HCT116 (cell line): ENCODE data around the gene DCST2. TPM values are rescaled to one million over a fixed set of nuclear protein-coding genes. Genes with fewer than 3 reads are reported as not detected.

Experiments
- ATAC-seq: fragments of 200-7000 bp; cut with Tn5 transposase; 2 replicates; pipeline ENCODE4 v1.9.1; 2020; ENCODE audit warnings: mild to moderate bottlenecking, moderate library complexity
- BruUV-seq: library from RNA; stranded (reverse); fragments of 400-500 nt; replicated peaks from 2 replicates; lab custom pipeline; 2021; lab: Mats Ljungman, UMichigan
- CTCF ChIA-PET: fragments of 300-600 bp; sonication (Branson Sonifier 250); formaldehyde crosslinking; loops from one replicate; lab custom pipeline; 2021; ENCODE audit warnings: antibody characterized with exemption; lab: Charles Lee
- POLR2A ChIA-PET: fragments of 300-600, 350-600 bp; sonication (Branson Sonifier 250); formaldehyde crosslinking; loops from one replicate; lab custom pipeline; 2021; ENCODE audit warnings: antibody characterized with exemption; lab: Charles Lee
- RAD21 ChIA-PET, 2 experiments: fragments of 300-600 bp; sonication (Branson Sonifier 250); formaldehyde crosslinking; loops; one replicate each; lab custom pipeline; 2023; ENCODE audit warnings: low total read pairs in 2 of 2; ENCODE audit not compliant: uncharacterized antibody in 2 of 2, unreplicated experiment in 2 of 2, low non-redundant PET in 1 of 2; lab: Charles Lee
- DNase-seq: peaks from one replicate; pipeline ENCODE4 v3.0.0-alpha.2; 2010; ENCODE audit warnings: low read depth, low spot score
- H2AFZ ChIP-seq: fragments of 200-600 bp; shearing (Covaris generic), sonication (generic); 2 replicates; pipeline ENCODE4 v1.6.1; 2017; ENCODE audit warnings: low read depth, mixed run types, mixed read lengths, antibody characterized with exemption, low read length; ENCODE audit not compliant: poor library complexity, severe bottlenecking
- H3K27ac ChIP-seq: 2 replicates; pipeline ENCODE4 v1.5.1; 2012; ENCODE audit warnings: low read depth, low read length
- H3K27me3 ChIP-seq: fragments of 200-600 bp; sonication (generic); 2 replicates; pipeline ENCODE4 v1.6.1; 2016; ENCODE audit warnings: mixed run types, low read length, mixed read lengths; ENCODE audit not compliant: insufficient read depth
- H3K36me3 ChIP-seq, 2 experiments: fragments of 200-500 bp in 1 of 2; fragments of 200-600 bp in 1 of 2; sonication (Bioruptor generic) in 1 of 2; sonication (generic) in 1 of 2; 2 replicates each; pipeline versions ENCODE4 v1.5.1 to v1.6.1; 2014 to 2016; ENCODE audit warnings: low read length in 2 of 2, inconsistent platforms in 1 of 2, mixed read lengths in 1 of 2, mixed run types in 1 of 2; ENCODE audit not compliant: insufficient read depth in 2 of 2, control insufficient read depth in 1 of 2
- H3K4me1 ChIP-seq, 2 experiments: fragments of 200-600 bp in 1 of 2; sonication (generic) in 1 of 2; 2 replicates each; pipeline versions ENCODE4 v1.5.1 to v1.6.1; 2012 to 2017; ENCODE audit warnings: low read length in 2 of 2, inconsistent platforms in 1 of 2, mild to moderate bottlenecking in 1 of 2, mixed read lengths in 1 of 2, mixed run types in 1 of 2, moderate library complexity in 1 of 2; ENCODE audit not compliant: insufficient read depth in 2 of 2, control insufficient read depth in 1 of 2
- H3K4me2 ChIP-seq: fragments of 200-600 bp; sonication (generic); 2 replicates; pipeline ENCODE4 v1.6.1; 2017; ENCODE audit warnings: mixed run types, low read length, mixed read lengths
- H3K4me3 ChIP-seq, 2 experiments: fragments of 200-600 bp in 1 of 2; sonication (generic) in 1 of 2; replicated peaks in 1 of 2; 2 replicates each; pipeline ENCODE4 v1.5.1; 2011 to 2016; ENCODE audit warnings: low read length in 2 of 2, control low read depth in 1 of 2, low read depth in 1 of 2, mild to moderate bottlenecking in 1 of 2, mixed read lengths in 1 of 2, mixed run types in 1 of 2
- H3K79me2 ChIP-seq: fragments of 200-600 bp; sonication (generic); 2 replicates; pipeline ENCODE4 v1.6.1; 2017; ENCODE audit warnings: mild to moderate bottlenecking, mixed run types, low read length, moderate library complexity, mixed read lengths; ENCODE audit not compliant: insufficient read depth
- H3K9ac ChIP-seq: fragments of 200-600 bp; sonication (generic); 2 replicates; pipeline ENCODE4 v1.6.1; 2016; ENCODE audit warnings: low read length, mixed read lengths
- H3K9me2 ChIP-seq: fragments of 200-600 bp; sonication (generic), shearing (Covaris generic); 2 replicates; pipeline ENCODE4 v1.6.1; 2017; ENCODE audit warnings: mixed run types, mild to moderate bottlenecking, moderate library complexity; ENCODE audit not compliant: insufficient read depth
- H3K9me3 ChIP-seq, 2 experiments: fragments of 200-500 bp in 1 of 2; fragments of 200-600 bp in 1 of 2; sonication (Bioruptor generic) in 1 of 2; sonication (generic) in 1 of 2; 2 replicates each; pipeline ENCODE4 v1.6.1; 2014 to 2017; ENCODE audit warnings: low read length in 2 of 2, mixed read lengths in 2 of 2, inconsistent platforms in 1 of 2, low read depth in 1 of 2, mild to moderate bottlenecking in 1 of 2, mixed run types in 1 of 2, moderate library complexity in 1 of 2; ENCODE audit not compliant: control insufficient read depth in 1 of 2, insufficient read depth in 1 of 2
- H4K20me1 ChIP-seq: fragments of 200-600 bp; sonication (generic), shearing (Covaris generic); 2 replicates; pipeline ENCODE4 v1.6.1; 2017; ENCODE audit warnings: mixed run types, mild to moderate bottlenecking, moderate library complexity; ENCODE audit not compliant: insufficient read depth
- CTCF ChIP-seq, 3 experiments: fragments of 200-600 bp in 1 of 3; sonication (generic) in 1 of 3; IDR thresholded peaks in 2 of 3; conservative IDR thresholded peaks in 1 of 3; 2 replicates each; pipeline ENCODE4 v1.5.1; 2012 to 2017; ENCODE audit warnings: low read depth in 2 of 3, low read length in 2 of 3, antibody characterized with exemption in 1 of 3, borderline replicate concordance in 1 of 3, control low read depth in 1 of 3, mild to moderate bottlenecking in 1 of 3, mixed read lengths in 1 of 3, mixed run types in 1 of 3, moderate library complexity in 1 of 3; ENCODE audit not compliant: insufficient read depth in 1 of 3
- EZH2phosphoT487 ChIP-seq: fragments of 200-600 bp; IDR thresholded peaks from 2 replicates; pipeline ENCODE4 v1.6.1; 2018; ENCODE audit warnings: antibody characterized with exemption, borderline replicate concordance
- JUND ChIP-seq: IDR thresholded peaks from 2 replicates; pipeline ENCODE4 v1.6.1; 2012
- POLR2A ChIP-seq: IDR thresholded peaks from 2 replicates; pipeline ENCODE4 v1.7.0; 2011; ENCODE audit warnings: borderline replicate concordance; ENCODE audit not compliant: insufficient read depth, insufficient read length; ENCODE audit errors: extremely low read depth
- POLR2AphosphoS5 ChIP-seq: IDR thresholded peaks from 2 replicates; pipeline ENCODE4 v1.6.1; 2011; ENCODE audit warnings: mild to moderate bottlenecking, low read depth, low read length, moderate library complexity
- SRF ChIP-seq: IDR thresholded peaks from 2 replicates; pipeline ENCODE4 v1.6.1; 2012; ENCODE audit warnings: low read depth
- intact Hi-C: fragments of 100-400 bp; cut with micrococcal nuclease; formaldehyde crosslinking; loops from 2 replicates; pipeline ENCODE4 v1.10.0; 2022
- total RNA-seq: library from RNA; stranded (reverse); gene quantifications from one replicate; pipeline ENCODE4 v1.2.1, GENCODE V29; 2021; ENCODE audit not compliant: unreplicated experiment

Gene DCST2
- total RNA-seq, 1 experiment from 2014 or later: 2.0 TPM

DNA sequence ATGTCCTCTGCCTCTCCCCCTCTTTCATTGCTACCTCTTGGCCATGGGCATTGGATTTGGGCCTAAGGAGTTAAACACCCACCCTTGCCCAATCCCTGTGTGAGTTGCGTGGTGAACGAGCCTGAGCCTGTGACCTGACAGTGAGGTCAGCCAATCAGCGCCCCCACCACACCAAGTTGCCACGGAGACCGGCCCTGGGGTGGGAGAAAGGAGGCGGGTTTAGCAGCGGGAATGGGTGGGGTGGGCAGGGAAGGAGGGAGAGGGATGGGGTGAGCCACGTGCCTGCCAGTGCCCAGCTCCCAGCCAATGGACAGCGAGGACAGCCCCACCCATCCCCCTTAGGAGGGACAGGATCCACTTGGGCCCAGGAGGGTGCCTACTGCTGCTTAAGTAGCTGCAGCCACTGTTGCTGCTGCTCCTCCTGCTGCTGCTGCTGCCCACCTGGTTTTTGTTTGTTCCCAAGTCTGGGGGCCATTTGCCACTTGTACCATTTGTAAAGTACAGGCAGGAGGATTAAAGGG is 21.5 kb downstream of the DCST2 start (continued):
- no peak for TF ChIP-seq CTCF (IDR thresholded peaks at IDR 0.05 in 2 of 3, conservative IDR thresholded peaks at IDR 0.05 in 1 of 3; ENCODE audit: borderline replicate concordance in 1 of 3, insufficient read depth in 1 of 3, low read depth in 2 of 3, low read length in 2 of 3)
- no peak for TF ChIP-seq JUND
- TF ChIP-seq POLR2A: no peak
- no peak for TF ChIP-seq SRF
- no peak for TF ChIP-seq POLR2AphosphoS5

DNA sequence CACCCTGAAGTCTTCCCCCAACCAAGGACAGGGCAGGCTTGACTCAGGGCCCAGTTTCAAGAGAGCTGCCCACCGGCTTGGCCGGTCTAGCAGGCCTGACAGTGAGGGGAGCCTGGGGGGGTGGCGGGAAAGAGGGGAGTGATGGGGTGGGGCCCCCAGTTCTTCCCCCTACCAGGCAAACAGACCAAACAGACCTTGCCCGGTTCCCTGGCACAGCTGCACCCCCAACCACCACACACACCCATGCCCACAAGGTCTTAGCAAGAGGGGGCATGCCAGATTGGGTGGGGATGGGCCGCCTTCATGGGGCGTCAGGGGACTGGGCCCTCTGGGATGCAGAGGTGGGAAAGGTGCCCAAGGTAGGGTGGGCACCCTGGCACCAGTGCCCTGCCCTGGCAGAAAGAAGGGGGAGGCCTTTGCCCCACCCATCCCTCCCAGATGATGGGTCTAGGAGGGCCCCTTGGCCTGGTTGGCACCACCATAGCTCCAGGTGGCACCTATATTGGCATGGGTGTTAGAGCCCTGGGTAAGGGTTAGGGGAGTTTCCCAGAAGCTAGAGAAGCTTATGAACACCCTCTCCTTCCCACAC is 22.1 kb downstream of the DCST2 start:
- Histone ChIP-seq H3K9ac (no peak overlapping the region), H3K4me3 (no peak overlapping the region), H3K4me2 (peak overlapping the region; percentile 53), H2AFZ (no peak overlapping the region), H3K9me2 (no peaks in the 10 kb centered on the region), H3K9me3 (no peaks in the 10 kb centered on the region), H3K27ac (no peak overlapping the region), H3K27me3 (no peaks in the 10 kb centered on the region), H3K79me2 (peaks cover 63% of the 10 kb centered on the region), H3K4me1 (peaks cover 7 to 61% of the 10 kb centered on the region in 2 experiments), H3K36me3 (peaks cover 13 to 23% of the 10 kb centered on the region in 2 experiments; a peak in 3 of 4 replicates), H4K20me1 (no peaks in the 10 kb centered on the region)
- BruUV-seq: no TSS peak
- CTCF ChIA-PET: no interaction called here
- no peak for TF ChIP-seq EZH2phosphoT487
- intact Hi-C loops: no loop called here
- RAD21 ChIA-PET: no interaction called here
- POLR2A ChIA-PET: interaction anchor here (0.5 to 1.0 kb wide), 2 partner anchors 10 to 20 kb away, joined by 3 read pairs; no protein-coding TSS in a partner anchor
- DNase-seq (no peak), ATAC-seq (no peak; the same call in 1 of the 2 replicates)
